HCT116 (cell line): ENCODE measurements around the gene F2R. TPM values are rescaled to one million over a fixed set of nuclear protein-coding genes. Genes with fewer than 3 reads are reported as not detected.

Experiments used
- ATAC-seq: fragments of 200-7000 bp; cut with Tn5 transposase; 2 replicates; pipeline ENCODE4 v1.9.1; 2020; ENCODE audit warnings: mild to moderate bottlenecking, moderate library complexity
- BruUV-seq: library from RNA; stranded (reverse); fragments of 400-500 nt; replicated peaks from 2 replicates; lab custom pipeline; 2021; lab: Mats Ljungman, UMichigan
- CTCF ChIA-PET: fragments of 300-600 bp; sonication (Branson Sonifier 250); formaldehyde crosslinking; loops from one replicate; lab custom pipeline; 2021; ENCODE audit warnings: antibody characterized with exemption; lab: Charles Lee
- POLR2A ChIA-PET: fragments of 300-600, 350-600 bp; sonication (Branson Sonifier 250); formaldehyde crosslinking; loops from one replicate; lab custom pipeline; 2021; ENCODE audit warnings: antibody characterized with exemption; lab: Charles Lee
- RAD21 ChIA-PET, 2 experiments: fragments of 300-600 bp; sonication (Branson Sonifier 250); formaldehyde crosslinking; loops; one replicate each; lab custom pipeline; 2023; ENCODE audit warnings: low total read pairs in 2 of 2; ENCODE audit not compliant: uncharacterized antibody in 2 of 2, unreplicated experiment in 2 of 2, low non-redundant PET in 1 of 2; lab: Charles Lee
- DNase-seq: peaks from one replicate; pipeline ENCODE4 v3.0.0-alpha.2; 2010; ENCODE audit warnings: low read depth, low spot score
- H2AFZ ChIP-seq: fragments of 200-600 bp; shearing (Covaris generic), sonication (generic); 2 replicates; pipeline ENCODE4 v1.6.1; 2017; ENCODE audit warnings: low read depth, mixed run types, mixed read lengths, antibody characterized with exemption, low read length; ENCODE audit not compliant: poor library complexity, severe bottlenecking
- H3K27ac ChIP-seq: 2 replicates; pipeline ENCODE4 v1.5.1; 2012; ENCODE audit warnings: low read depth, low read length
- H3K27me3 ChIP-seq: fragments of 200-600 bp; sonication (generic); 2 replicates; pipeline ENCODE4 v1.6.1; 2016; ENCODE audit warnings: mixed run types, low read length, mixed read lengths; ENCODE audit not compliant: insufficient read depth
- H3K36me3 ChIP-seq, 2 experiments: fragments of 200-500 bp in 1 of 2; fragments of 200-600 bp in 1 of 2; sonication (Bioruptor generic) in 1 of 2; sonication (generic) in 1 of 2; 2 replicates each; pipeline versions ENCODE4 v1.5.1 to v1.6.1; 2014 to 2016; ENCODE audit warnings: low read length in 2 of 2, inconsistent platforms in 1 of 2, mixed read lengths in 1 of 2, mixed run types in 1 of 2; ENCODE audit not compliant: insufficient read depth in 2 of 2, control insufficient read depth in 1 of 2
- H3K4me1 ChIP-seq, 2 experiments: fragments of 200-600 bp in 1 of 2; sonication (generic) in 1 of 2; 2 replicates each; pipeline versions ENCODE4 v1.5.1 to v1.6.1; 2012 to 2017; ENCODE audit warnings: low read length in 2 of 2, inconsistent platforms in 1 of 2, mild to moderate bottlenecking in 1 of 2, mixed read lengths in 1 of 2, mixed run types in 1 of 2, moderate library complexity in 1 of 2; ENCODE audit not compliant: insufficient read depth in 2 of 2, control insufficient read depth in 1 of 2
- H3K4me2 ChIP-seq: fragments of 200-600 bp; sonication (generic); 2 replicates; pipeline ENCODE4 v1.6.1; 2017; ENCODE audit warnings: mixed run types, low read length, mixed read lengths
- H3K4me3 ChIP-seq, 2 experiments: fragments of 200-600 bp in 1 of 2; sonication (generic) in 1 of 2; replicated peaks in 1 of 2; 2 replicates each; pipeline ENCODE4 v1.5.1; 2011 to 2016; ENCODE audit warnings: low read length in 2 of 2, control low read depth in 1 of 2, low read depth in 1 of 2, mild to moderate bottlenecking in 1 of 2, mixed read lengths in 1 of 2, mixed run types in 1 of 2
- H3K79me2 ChIP-seq: fragments of 200-600 bp; sonication (generic); 2 replicates; pipeline ENCODE4 v1.6.1; 2017; ENCODE audit warnings: mild to moderate bottlenecking, mixed run types, low read length, moderate library complexity, mixed read lengths; ENCODE audit not compliant: insufficient read depth
- H3K9ac ChIP-seq: fragments of 200-600 bp; sonication (generic); 2 replicates; pipeline ENCODE4 v1.6.1; 2016; ENCODE audit warnings: low read length, mixed read lengths
- H3K9me2 ChIP-seq: fragments of 200-600 bp; sonication (generic), shearing (Covaris generic); 2 replicates; pipeline ENCODE4 v1.6.1; 2017; ENCODE audit warnings: mixed run types, mild to moderate bottlenecking, moderate library complexity; ENCODE audit not compliant: insufficient read depth
- H3K9me3 ChIP-seq, 2 experiments: fragments of 200-500 bp in 1 of 2; fragments of 200-600 bp in 1 of 2; sonication (Bioruptor generic) in 1 of 2; sonication (generic) in 1 of 2; 2 replicates each; pipeline ENCODE4 v1.6.1; 2014 to 2017; ENCODE audit warnings: low read length in 2 of 2, mixed read lengths in 2 of 2, inconsistent platforms in 1 of 2, low read depth in 1 of 2, mild to moderate bottlenecking in 1 of 2, mixed run types in 1 of 2, moderate library complexity in 1 of 2; ENCODE audit not compliant: control insufficient read depth in 1 of 2, insufficient read depth in 1 of 2
- H4K20me1 ChIP-seq: fragments of 200-600 bp; sonication (generic), shearing (Covaris generic); 2 replicates; pipeline ENCODE4 v1.6.1; 2017; ENCODE audit warnings: mixed run types, mild to moderate bottlenecking, moderate library complexity; ENCODE audit not compliant: insufficient read depth
- ELF1 ChIP-seq: IDR thresholded peaks from 2 replicates; pipeline ENCODE4 v1.6.1; 2012; ENCODE audit warnings: low read depth, borderline replicate concordance
- EZH2 ChIP-seq: fragments of 200-600 bp; sonication (generic); IDR thresholded peaks from 2 replicates; pipeline ENCODE4 v1.6.1; 2017; ENCODE audit warnings: antibody characterized with exemption, mixed run types
- FOSL1 ChIP-seq: IDR thresholded peaks from 2 replicates; pipeline ENCODE4 v1.6.1; 2012; ENCODE audit warnings: low read depth
- JUND ChIP-seq: IDR thresholded peaks from 2 replicates; pipeline ENCODE4 v1.6.1; 2012
- POLR2A ChIP-seq: IDR thresholded peaks from 2 replicates; pipeline ENCODE4 v1.7.0; 2011; ENCODE audit warnings: borderline replicate concordance; ENCODE audit not compliant: insufficient read depth, insufficient read length; ENCODE audit errors: extremely low read depth
- SP1 ChIP-seq: IDR thresholded peaks from 2 replicates; pipeline ENCODE4 v1.6.1; 2012; ENCODE audit warnings: low read depth
- SRF ChIP-seq: IDR thresholded peaks from 2 replicates; pipeline ENCODE4 v1.6.1; 2012; ENCODE audit warnings: low read depth
- ZFX ChIP-seq: fragments of 450-650 bp; IDR thresholded peaks from 2 replicates; pipeline ENCODE4 v1.6.1; 2017
- ZNF274 ChIP-seq: fragments of 200-500 bp; sonication (Bioruptor generic); IDR thresholded peaks from 2 replicates; pipeline ENCODE4 v1.6.1; 2014; ENCODE audit warnings: mild to moderate bottlenecking, low read depth, low read length, inconsistent platforms
- intact Hi-C: fragments of 100-400 bp; cut with micrococcal nuclease; formaldehyde crosslinking; loops from 2 replicates; pipeline ENCODE4 v1.10.0; 2022
- total RNA-seq: library from RNA; stranded (reverse); gene quantifications from one replicate; pipeline ENCODE4 v1.2.1, GENCODE V29; 2021; ENCODE audit not compliant: unreplicated experiment
- TF ChIP-seq, protein P1 (sequence below), 3 experiments: fragments of 200-600 bp in 1 of 3; sonication (generic) in 1 of 3; IDR thresholded peaks in 2 of 3; conservative IDR thresholded peaks in 1 of 3; 2 replicates each; pipeline ENCODE4 v1.5.1; 2012 to 2017; ENCODE audit warnings: low read depth in 2 of 3, low read length in 2 of 3, antibody characterized with exemption in 1 of 3, borderline replicate concordance in 1 of 3, control low read depth in 1 of 3, mild to moderate bottlenecking in 1 of 3, mixed read lengths in 1 of 3, mixed run types in 1 of 3, moderate library complexity in 1 of 3; ENCODE audit not compliant: insufficient read depth in 1 of 3

Gene F2R
- total RNA-seq, 1 experiment from 2014 or later = 16.6 TPM

DNA sequence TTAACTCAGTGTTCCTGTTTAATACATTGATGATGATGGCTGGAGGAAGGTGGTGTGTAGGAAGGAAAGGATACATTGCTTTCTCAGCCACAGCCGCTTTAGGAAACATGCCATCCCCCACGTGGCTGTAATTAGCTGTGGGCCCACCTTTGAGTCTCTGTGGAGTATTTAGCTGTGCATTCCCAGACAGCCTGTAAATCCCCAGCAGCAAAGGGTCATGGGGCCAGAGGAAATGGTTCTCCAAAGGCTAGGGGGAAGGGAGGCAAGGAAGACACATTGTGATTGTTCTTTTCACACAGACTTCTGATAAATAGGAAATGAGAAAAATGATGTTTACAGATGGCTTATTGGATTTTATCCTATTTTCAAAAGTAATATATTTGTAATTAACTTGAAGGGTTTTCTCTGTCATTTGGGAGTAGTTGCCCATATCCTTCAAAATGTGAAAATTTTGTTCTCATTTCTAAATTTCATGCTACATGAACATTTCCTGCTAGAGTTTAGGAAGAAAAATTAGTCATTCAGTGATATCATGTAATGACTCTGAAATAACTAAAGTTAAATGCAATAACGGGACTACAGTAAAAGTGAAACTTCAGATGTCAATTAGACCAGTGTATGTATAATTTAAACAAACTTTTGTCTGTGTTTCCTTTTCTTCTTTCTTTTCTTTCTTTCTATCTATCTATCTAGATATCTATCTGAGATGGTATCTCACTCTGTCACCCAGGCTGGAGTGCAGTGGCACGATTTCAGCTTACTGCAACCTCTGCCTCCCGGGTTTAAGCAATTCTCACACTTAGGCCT, 24.3 kb upstream of the F2R start:
- TF ChIP-seq, protein P1, sequence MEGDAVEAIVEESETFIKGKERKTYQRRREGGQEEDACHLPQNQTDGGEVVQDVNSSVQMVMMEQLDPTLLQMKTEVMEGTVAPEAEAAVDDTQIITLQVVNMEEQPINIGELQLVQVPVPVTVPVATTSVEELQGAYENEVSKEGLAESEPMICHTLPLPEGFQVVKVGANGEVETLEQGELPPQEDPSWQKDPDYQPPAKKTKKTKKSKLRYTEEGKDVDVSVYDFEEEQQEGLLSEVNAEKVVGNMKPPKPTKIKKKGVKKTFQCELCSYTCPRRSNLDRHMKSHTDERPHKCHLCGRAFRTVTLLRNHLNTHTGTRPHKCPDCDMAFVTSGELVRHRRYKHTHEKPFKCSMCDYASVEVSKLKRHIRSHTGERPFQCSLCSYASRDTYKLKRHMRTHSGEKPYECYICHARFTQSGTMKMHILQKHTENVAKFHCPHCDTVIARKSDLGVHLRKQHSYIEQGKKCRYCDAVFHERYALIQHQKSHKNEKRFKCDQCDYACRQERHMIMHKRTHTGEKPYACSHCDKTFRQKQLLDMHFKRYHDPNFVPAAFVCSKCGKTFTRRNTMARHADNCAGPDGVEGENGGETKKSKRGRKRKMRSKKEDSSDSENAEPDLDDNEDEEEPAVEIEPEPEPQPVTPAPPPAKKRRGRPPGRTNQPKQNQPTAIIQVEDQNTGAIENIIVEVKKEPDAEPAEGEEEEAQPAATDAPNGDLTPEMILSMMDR (IDR thresholded peaks at IDR 0.05 in 2 of 3, conservative IDR thresholded peaks at IDR 0.05 in 1 of 3; ENCODE audit: borderline replicate concordance in 1 of 3, insufficient read depth in 1 of 3, low read depth in 2 of 3, low read length in 2 of 3) = no peak
- TF ChIP-seq JUND (no peak), ZFX (no peak), ELF1 (no peak), ZNF274 (no peak), SP1 (no peak), POLR2A (no peak), FOSL1 (no peak), EZH2 (no peak), SRF (no peak)
- no peak overlapping the region for H3K4me3 ChIP-seq
- POLR2A ChIA-PET = no interaction called here
- 0 out of 2 replicates have a peak, but pooled peaks cover 3% of the 10 kb centered on the region for H3K9me2 ChIP-seq
- CTCF ChIA-PET = no interaction called here
- DNase-seq (no peak), ATAC-seq (no peak)
- no peaks in the 10 kb centered on the region for H3K27me3 ChIP-seq
- peak overlapping the region; percentile 5; the same call in 1 of the 2 replicates for H3K4me2 ChIP-seq
- no peaks in the 10 kb centered on the region for H3K36me3 ChIP-seq
- intact Hi-C loops = no loop called here
- RAD21 ChIA-PET = no interaction called here
- H2AFZ ChIP-seq = peak overlapping the region; percentile 52
- no TSS peak for BruUV-seq
- no peaks in the 10 kb centered on the region for H3K79me2 ChIP-seq
- no peaks in the 10 kb centered on the region for H4K20me1 ChIP-seq
- no peak overlapping the region for H3K9ac ChIP-seq
- peaks cover 18 to 38% of the 10 kb centered on the region in 2 experiments for H3K4me1 ChIP-seq
- no peaks in the 10 kb centered on the region for H3K9me3 ChIP-seq
- no peak overlapping the region for H3K27ac ChIP-seq
